MCF 10A (cell line): ENCODE measurements around the gene GREB1. TPM values are rescaled to one million over a fixed set of nuclear protein-coding genes. Genes with fewer than 3 reads are reported as not detected.

Experiments used
- BruUV-seq: library from RNA; stranded (reverse); fragments of 400-500 nt; replicated peaks from 2 replicates; lab custom pipeline; 2021; lab: Mats Ljungman, UMichigan
- CTCF ChIA-PET: fragments of 300-600 bp; sonication (Branson Sonifier 250); formaldehyde crosslinking; extraction: SDS; loops from one replicate; lab custom pipeline; 2021; ENCODE audit warnings: antibody characterized with exemption, inconsistent platforms; lab: Yijun Ruan, JAX
- POLR2A ChIA-PET: fragments of 300-600, 350-650 bp; sonication (Branson Sonifier 250); formaldehyde crosslinking; extraction: SDS; loops from one replicate; lab custom pipeline; 2020; ENCODE audit warnings: antibody characterized with exemption, inconsistent platforms; lab: Yijun Ruan, JAX
- DNase-seq: peaks from one replicate; pipeline ENCODE4 v3.0.0-alpha.2; 2018; ENCODE audit not compliant: unreplicated experiment
- H3K27ac Mint-ChIP-seq: one replicate; pipeline ENCODE4 v1.8.0; 2022; ENCODE audit warnings: mild to moderate bottlenecking, low read depth, mixed read lengths; ENCODE audit not compliant: unreplicated experiment
- H3K27me3 Mint-ChIP-seq: one replicate; pipeline ENCODE4 v1.8.0; 2022; ENCODE audit warnings: mixed read lengths; ENCODE audit not compliant: insufficient read depth, unreplicated experiment
- H3K36me3 Mint-ChIP-seq: one replicate; pipeline ENCODE4 v1.8.0; 2022; ENCODE audit warnings: mild to moderate bottlenecking, moderate library complexity, mixed read lengths; ENCODE audit not compliant: insufficient read depth, unreplicated experiment
- H3K4me1 Mint-ChIP-seq: one replicate; pipeline ENCODE4 v1.8.0; 2022; ENCODE audit warnings: mixed read lengths; ENCODE audit not compliant: insufficient read depth, unreplicated experiment
- H3K4me3 Mint-ChIP-seq: one replicate; pipeline ENCODE4 v1.8.0; 2022; ENCODE audit warnings: mild to moderate bottlenecking, moderate library complexity, mixed read lengths; ENCODE audit not compliant: unreplicated experiment
- H3K9me3 Mint-ChIP-seq: one replicate; pipeline ENCODE4 v1.8.0; 2022; ENCODE audit warnings: mixed read lengths; ENCODE audit not compliant: unreplicated experiment
- intact Hi-C: fragments of 100-400 bp; cut with micrococcal nuclease; formaldehyde crosslinking; loops from 2 replicates; pipeline ENCODE4 v1.14.1; 2022
- total RNA-seq: library from RNA; stranded (reverse); gene quantifications from 2 replicates; pipeline ENCODE4 v1.2.3, GENCODE V29; 2022
- TF ChIP-seq, protein P1 (sequence below): fragments of 200-600 bp; IDR thresholded peaks from one replicate; pipeline ENCODE4 v1.8.0; 2022; ENCODE audit warnings: antibody characterized with exemption, mild to moderate bottlenecking; ENCODE audit not compliant: unreplicated experiment

GREB1 gene
- total RNA-seq, 1 experiment from 2014 or later: 1.7 TPM

DNA sequence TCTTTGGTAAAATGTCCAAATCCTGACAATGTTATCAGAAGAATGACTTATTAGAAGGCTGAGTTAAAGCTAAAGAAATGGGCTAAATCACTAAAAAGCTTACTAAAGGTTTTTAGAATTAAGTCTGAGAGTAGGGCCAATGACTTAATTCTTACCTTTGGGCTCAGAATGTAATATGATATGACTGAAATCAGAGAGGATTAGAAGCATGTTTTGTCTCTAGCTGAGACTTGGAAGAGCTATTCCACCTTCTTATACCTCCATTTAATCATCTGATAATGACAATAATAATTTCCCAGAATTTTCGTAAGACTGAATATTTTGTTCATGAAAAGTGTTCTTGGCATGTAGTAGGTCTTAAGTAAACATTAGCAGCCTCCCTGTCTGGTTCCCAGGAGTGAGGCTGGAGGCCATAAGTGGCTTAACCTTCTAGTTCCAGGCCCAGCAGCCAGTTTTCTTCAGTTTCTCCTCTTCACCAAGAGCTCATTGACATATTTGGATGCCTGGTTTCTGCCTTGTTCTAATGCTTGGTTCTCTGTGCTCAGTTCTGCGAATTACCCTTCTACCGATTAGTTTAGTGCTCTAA lies 42.4 kb upstream of the GREB1 start:
- Mint-ChIP-seq H3K9me3 (no peaks in the 10 kb centered on the region), H3K4me1 (no peaks in the 10 kb centered on the region), H3K4me3 (no peak overlapping the region), H3K36me3 (no peaks in the 10 kb centered on the region), H3K27me3 (no peaks in the 10 kb centered on the region), H3K27ac (no peak overlapping the region)
- TF ChIP-seq, protein P1, sequence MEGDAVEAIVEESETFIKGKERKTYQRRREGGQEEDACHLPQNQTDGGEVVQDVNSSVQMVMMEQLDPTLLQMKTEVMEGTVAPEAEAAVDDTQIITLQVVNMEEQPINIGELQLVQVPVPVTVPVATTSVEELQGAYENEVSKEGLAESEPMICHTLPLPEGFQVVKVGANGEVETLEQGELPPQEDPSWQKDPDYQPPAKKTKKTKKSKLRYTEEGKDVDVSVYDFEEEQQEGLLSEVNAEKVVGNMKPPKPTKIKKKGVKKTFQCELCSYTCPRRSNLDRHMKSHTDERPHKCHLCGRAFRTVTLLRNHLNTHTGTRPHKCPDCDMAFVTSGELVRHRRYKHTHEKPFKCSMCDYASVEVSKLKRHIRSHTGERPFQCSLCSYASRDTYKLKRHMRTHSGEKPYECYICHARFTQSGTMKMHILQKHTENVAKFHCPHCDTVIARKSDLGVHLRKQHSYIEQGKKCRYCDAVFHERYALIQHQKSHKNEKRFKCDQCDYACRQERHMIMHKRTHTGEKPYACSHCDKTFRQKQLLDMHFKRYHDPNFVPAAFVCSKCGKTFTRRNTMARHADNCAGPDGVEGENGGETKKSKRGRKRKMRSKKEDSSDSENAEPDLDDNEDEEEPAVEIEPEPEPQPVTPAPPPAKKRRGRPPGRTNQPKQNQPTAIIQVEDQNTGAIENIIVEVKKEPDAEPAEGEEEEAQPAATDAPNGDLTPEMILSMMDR: no peak
- intact Hi-C loops: no loop called here
- DNase-seq: no peak
- CTCF ChIA-PET: interaction anchor here (0.9 to 2.9 kb wide), 5 partner anchors 11 to 196 kb away, joined by 3 to 28 read pairs (median 10); no protein-coding TSS in a partner anchor
- no TSS peak for BruUV-seq
- POLR2A ChIA-PET: interaction anchor here (1.0 kb wide), 2 partner anchors 42 to 150 kb away, joined by 3 read pairs; no protein-coding TSS in a partner anchor

DNA sequence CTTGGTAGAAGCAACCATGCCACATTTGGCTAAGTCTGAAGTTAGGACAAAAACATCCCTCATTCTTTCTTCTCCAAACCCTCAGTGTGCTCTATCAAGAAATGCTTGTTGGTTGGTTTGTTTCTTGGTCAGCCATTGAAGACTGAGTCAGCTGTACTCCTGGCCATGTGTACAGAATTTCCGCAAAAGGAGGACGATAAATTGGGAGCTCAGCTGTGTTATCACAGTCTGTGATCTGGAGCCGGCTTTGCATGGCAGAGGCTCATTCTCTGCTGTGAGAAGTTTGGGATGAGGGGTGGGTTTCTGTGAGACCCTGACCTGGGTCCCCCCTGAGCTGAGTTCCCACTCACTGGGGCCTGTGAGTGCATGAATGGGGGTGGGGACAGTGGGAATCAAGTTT lies 41.6 kb upstream of the GREB1 start:
- Mint-ChIP-seq H3K27me3 (no peaks in the 10 kb centered on the region), H3K36me3 (no peaks in the 10 kb centered on the region), H3K9me3 (no peaks in the 10 kb centered on the region), H3K4me1 (no peaks in the 10 kb centered on the region), H3K4me3 (no peak overlapping the region), H3K27ac (no peak overlapping the region)
- TF ChIP-seq, protein P1: no peak
- ChIA-PET POLR2A (interaction anchor here (0.7 kb wide), 1 partner anchor 1045 kb away, joined by 3 read pairs; no protein-coding TSS in a partner anchor), CTCF (interaction anchor here (0.6 to 2.9 kb wide), 4 partner anchors 11 to 1718 kb away, joined by 3 to 28 read pairs (median 9); no protein-coding TSS in a partner anchor)
- no peak for DNase-seq
- BruUV-seq: no TSS peak
- intact Hi-C loops: no loop called here

DNA sequence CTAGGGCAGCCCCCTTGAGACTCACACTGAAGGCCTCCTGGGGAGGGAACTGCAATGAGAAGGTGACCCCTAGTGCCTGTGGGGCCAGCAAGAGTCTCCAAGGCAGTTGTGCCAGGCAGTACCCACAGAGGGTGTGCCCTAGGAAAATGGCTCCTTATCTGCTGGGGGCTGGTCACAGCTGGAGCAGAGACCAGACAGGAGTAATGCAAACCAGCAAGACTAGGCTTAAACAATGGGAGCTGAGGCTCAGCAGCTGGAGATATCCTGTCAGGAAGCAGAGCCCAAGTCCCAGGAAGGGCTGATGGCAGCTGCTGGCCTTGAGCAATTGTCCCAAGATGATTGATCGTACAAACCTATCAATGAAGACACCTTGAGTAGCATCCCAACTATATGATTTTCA lies 41.1 kb upstream of the GREB1 start:
- no peaks in the 10 kb centered on the region for H3K27me3 Mint-ChIP-seq
- H3K9me3 Mint-ChIP-seq: no peaks in the 10 kb centered on the region
- no peaks in the 10 kb centered on the region for H3K36me3 Mint-ChIP-seq
- H3K4me1 Mint-ChIP-seq: no peaks in the 10 kb centered on the region
- H3K4me3 Mint-ChIP-seq: no peak overlapping the region
- no peak for DNase-seq
- no peak overlapping the region for H3K27ac Mint-ChIP-seq
- no TSS peak for BruUV-seq
- ChIA-PET CTCF (interaction anchor here (0.6 to 2.9 kb wide), 2 partner anchors 91 to 1719 kb away, joined by 6 to 28 read pairs; no protein-coding TSS in a partner anchor), POLR2A (no interaction called here)
- TF ChIP-seq, protein P1: no peak
- intact Hi-C loops: no loop called here

GRCh38 chr2:11493282-11493681 lies 40.6 kb upstream of the GREB1 start:
- H3K4me3 Mint-ChIP-seq: no peak overlapping the region
- POLR2A ChIA-PET: no interaction called here
- H3K4me1 Mint-ChIP-seq: peaks cover under 1% of the 10 kb centered on the region
- TF ChIP-seq, protein P1: no peak
- no peaks in the 10 kb centered on the region for H3K9me3 Mint-ChIP-seq
- DNase-seq: no peak
- BruUV-seq: no TSS peak
- no peaks in the 10 kb centered on the region for H3K27me3 Mint-ChIP-seq
- H3K36me3 Mint-ChIP-seq: no peaks in the 10 kb centered on the region
- H3K27ac Mint-ChIP-seq: no peak overlapping the region
- CTCF ChIA-PET: no interaction called here
- intact Hi-C loops: no loop called here
